WTC11 (cell line): ENCODE measurements around the gene NLRP5.

ENCODE experiments used
- ATF2 ChIP-seq: sonication (generic); formaldehyde crosslinking; IDR thresholded peaks from 2 replicates; pipeline ENCODE4 v1.8.1; 2022; ENCODE audit warnings: low read depth, missing genetic modification reagents, borderline replicate concordance
- SP1 ChIP-seq: sonication (generic); formaldehyde crosslinking; conservative IDR thresholded peaks from 2 replicates; pipeline ENCODE4 v1.8.1; 2022; ENCODE audit warnings: missing genetic modification reagents
- TF ChIP-seq, protein P1 (sequence below): fragments of 200-600 bp; IDR thresholded peaks from 2 replicates; pipeline ENCODE4 v1.8.0; 2022; ENCODE audit warnings: antibody characterized with exemption
- TF ChIP-seq, protein P2 (sequence below): sonication (generic); formaldehyde crosslinking; IDR thresholded peaks from 2 replicates; pipeline ENCODE4 v1.8.1; 2022; ENCODE audit warnings: mild to moderate bottlenecking, missing genetic modification reagents, moderate library complexity, borderline replicate concordance

DNA sequence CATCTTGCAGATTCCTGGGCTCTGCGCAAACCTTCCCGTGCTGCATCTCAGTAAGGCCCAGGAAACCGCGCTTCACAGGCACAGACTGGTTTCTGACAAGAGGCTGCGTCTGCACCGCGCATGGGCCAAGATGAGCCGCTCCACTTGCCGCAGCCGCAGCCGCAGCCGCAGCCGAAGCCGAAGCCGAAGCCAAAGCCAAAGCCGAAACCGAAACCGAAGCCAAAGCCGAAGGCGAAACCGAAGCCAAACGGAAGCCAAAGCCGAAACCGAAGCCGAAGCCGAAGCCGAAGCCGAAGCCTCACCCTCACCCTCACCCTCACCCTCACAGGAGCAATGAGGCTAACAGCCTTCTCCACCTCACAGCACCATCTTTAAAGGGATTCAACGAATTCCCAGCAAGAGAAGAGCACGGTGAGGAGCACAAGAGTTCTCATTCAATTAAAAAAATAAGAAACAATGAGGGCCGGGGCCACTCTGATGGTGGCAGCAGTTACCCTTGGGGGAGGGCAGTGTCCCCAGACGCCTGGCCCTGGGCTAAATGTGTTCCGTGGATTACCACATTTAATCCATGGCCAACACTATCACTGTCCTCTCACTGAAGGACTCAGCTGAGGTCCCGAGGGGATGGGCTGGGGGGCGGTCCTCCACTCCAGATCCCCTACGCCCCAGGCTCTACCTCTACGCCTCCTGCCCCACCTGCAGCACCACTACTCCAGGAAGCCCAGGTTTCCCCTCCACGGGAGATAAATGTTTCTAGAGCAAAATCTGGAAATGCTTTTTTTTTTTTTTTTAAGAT is 105.4 kb downstream of the NLRP5 start:
- TF ChIP-seq, protein P1, sequence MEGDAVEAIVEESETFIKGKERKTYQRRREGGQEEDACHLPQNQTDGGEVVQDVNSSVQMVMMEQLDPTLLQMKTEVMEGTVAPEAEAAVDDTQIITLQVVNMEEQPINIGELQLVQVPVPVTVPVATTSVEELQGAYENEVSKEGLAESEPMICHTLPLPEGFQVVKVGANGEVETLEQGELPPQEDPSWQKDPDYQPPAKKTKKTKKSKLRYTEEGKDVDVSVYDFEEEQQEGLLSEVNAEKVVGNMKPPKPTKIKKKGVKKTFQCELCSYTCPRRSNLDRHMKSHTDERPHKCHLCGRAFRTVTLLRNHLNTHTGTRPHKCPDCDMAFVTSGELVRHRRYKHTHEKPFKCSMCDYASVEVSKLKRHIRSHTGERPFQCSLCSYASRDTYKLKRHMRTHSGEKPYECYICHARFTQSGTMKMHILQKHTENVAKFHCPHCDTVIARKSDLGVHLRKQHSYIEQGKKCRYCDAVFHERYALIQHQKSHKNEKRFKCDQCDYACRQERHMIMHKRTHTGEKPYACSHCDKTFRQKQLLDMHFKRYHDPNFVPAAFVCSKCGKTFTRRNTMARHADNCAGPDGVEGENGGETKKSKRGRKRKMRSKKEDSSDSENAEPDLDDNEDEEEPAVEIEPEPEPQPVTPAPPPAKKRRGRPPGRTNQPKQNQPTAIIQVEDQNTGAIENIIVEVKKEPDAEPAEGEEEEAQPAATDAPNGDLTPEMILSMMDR: no peak
- TF ChIP-seq SP1 (no peak), ATF2 (CRISPR knock-in tag) (no peak)
- TF ChIP-seq, protein P2, sequence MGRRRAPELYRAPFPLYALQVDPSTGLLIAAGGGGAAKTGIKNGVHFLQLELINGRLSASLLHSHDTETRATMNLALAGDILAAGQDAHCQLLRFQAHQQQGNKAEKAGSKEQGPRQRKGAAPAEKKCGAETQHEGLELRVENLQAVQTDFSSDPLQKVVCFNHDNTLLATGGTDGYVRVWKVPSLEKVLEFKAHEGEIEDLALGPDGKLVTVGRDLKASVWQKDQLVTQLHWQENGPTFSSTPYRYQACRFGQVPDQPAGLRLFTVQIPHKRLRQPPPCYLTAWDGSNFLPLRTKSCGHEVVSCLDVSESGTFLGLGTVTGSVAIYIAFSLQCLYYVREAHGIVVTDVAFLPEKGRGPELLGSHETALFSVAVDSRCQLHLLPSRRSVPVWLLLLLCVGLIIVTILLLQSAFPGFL: no peak
